Stimulated activated CD8-positive, alpha-beta memory T cell treated with anti-CD3 and anti-CD28 coated beads, Interleukin-15, amount 100 ng/mL, for 4 hours (primary cell): ENCODE data around the gene TSPAN7.

Experiments
- DNase-seq, 2 donors: peaks; one replicate each; pipeline ENCODE4 v3.0.0-alpha.2; 2020; ENCODE audit warnings: low read depth in 2 of 2

TSPAN7 gene

GRCh38 chrX:38649221-38649620, 87.9 kb downstream of the TSPAN7 start:
- DNase-seq: no peak

GRCh38 chrX:38649674-38650647, 88.6 kb downstream of the TSPAN7 start:
- DNase-seq: no peak

- DNase-seq: no peak
Observed at GRCh38 chrX:38651625-38652601, 90.6 kb downstream of the TSPAN7 start.

GRCh38 chrX:38652934-38653442, 91.6 kb downstream of the TSPAN7 start:
- no peak for DNase-seq

- no peak for DNase-seq
Observed at GRCh38 chrX:38654302-38654701, 93.0 kb downstream of the TSPAN7 start.

- DNase-seq: no peak
Observed at GRCh38 chrX:38656350-38656915, 95.1 kb downstream of the TSPAN7 start.

- no peak for DNase-seq
Observed at GRCh38 chrX:38657562-38657961, 96.2 kb downstream of the TSPAN7 start.

- DNase-seq: no peak
Observed at GRCh38 chrX:38660395-38661102, 99.2 kb downstream of the TSPAN7 start.

GRCh38 chrX:38661103-38661441, 99.7 kb downstream of the TSPAN7 start:
- no peak for DNase-seq

GRCh38 chrX:38661561-38661960, 100.2 kb downstream of the TSPAN7 start:
- DNase-seq: no peak

- DNase-seq: no peak
Observed at GRCh38 chrX:38662640-38663039, 101.3 kb downstream of the TSPAN7 start.

- no peak for DNase-seq
Observed at GRCh38 chrX:38664285-38664684, 102.9 kb downstream of the TSPAN7 start.

GRCh38 chrX:38666909-38667308, 105.6 kb downstream of the TSPAN7 start:
- no peak for DNase-seq

- no peak for DNase-seq
Observed at GRCh38 chrX:38668771-38669170, 107.4 kb downstream of the TSPAN7 start.

GRCh38 chrX:38669428-38669827, 108.1 kb downstream of the TSPAN7 start:
- no peak for DNase-seq

GRCh38 chrX:38672646-38673045, 111.3 kb downstream of the TSPAN7 start:
- no peak for DNase-seq

- no peak for DNase-seq
Observed at GRCh38 chrX:38675856-38676255, 114.5 kb downstream of the TSPAN7 start.

- no peak for DNase-seq
Observed at GRCh38 chrX:38678183-38678582, 116.8 kb downstream of the TSPAN7 start.

- no peak for DNase-seq
Observed at GRCh38 chrX:38678821-38679220, 117.5 kb downstream of the TSPAN7 start.

GRCh38 chrX:38679695-38680094, 118.4 kb downstream of the TSPAN7 start:
- no peak for DNase-seq

GRCh38 chrX:38682095-38682494, 120.8 kb downstream of the TSPAN7 start:
- DNase-seq: no peak
